ENCODE results near the gene PTH2. TPM values are rescaled to one million over a fixed set of nuclear protein-coding genes. Genes with fewer than 3 reads are reported as not detected.

The PTH2 gene
- total RNA-seq, 4 donors from 2014 or later: not detected

DNA sequence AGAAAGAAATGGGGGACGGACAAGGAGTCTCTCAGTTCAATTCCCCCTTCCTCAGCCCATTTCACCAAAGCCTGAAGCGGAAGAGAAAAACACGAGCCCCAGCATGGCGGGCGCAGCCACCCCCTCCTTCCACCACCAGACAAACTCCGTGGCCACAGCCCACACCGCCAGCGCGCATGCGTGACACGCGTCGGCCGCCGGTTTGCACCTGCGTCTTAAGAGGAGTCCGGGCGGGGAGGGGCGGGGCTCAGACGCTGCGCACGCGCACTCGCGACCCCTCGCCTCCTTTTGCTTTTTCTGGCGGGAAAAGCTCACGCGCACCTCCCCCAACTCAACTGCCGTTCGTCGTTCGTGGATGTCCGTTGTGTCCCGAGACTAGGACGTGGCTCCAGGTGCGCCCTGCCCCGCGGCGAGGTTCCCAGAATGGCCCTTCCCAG lies 35.3 kb downstream of the PTH2 start, which contains the start of gene KASH5:
Gene KASH5, plus strand, starts transcription at position 314 of the 437 bp plus-strand sequence. CDS start 2,635 bp downstream, outside the sequence.
- Histone ChIP-seq H3K9me3 (no peaks in the 10 kb centered on the region), H3K27me3 (no peaks in the 10 kb centered on the region), H3K4me3 (no peak within 1 kb of the TSS), H3K4me1 (no peaks in the 10 kb centered on the region), H3K27ac (no peak within 1 kb of the TSS), H3K36me3 (no peaks in the 10 kb centered on the region)
- intact Hi-C loops (cut with DNase I; ENCODE audit: low total_unique reads): no loop called here
- TF ChIP-seq POLR2A (IDR thresholded peaks at IDR 0.05): no peak
- TF ChIP-seq, protein P1, sequence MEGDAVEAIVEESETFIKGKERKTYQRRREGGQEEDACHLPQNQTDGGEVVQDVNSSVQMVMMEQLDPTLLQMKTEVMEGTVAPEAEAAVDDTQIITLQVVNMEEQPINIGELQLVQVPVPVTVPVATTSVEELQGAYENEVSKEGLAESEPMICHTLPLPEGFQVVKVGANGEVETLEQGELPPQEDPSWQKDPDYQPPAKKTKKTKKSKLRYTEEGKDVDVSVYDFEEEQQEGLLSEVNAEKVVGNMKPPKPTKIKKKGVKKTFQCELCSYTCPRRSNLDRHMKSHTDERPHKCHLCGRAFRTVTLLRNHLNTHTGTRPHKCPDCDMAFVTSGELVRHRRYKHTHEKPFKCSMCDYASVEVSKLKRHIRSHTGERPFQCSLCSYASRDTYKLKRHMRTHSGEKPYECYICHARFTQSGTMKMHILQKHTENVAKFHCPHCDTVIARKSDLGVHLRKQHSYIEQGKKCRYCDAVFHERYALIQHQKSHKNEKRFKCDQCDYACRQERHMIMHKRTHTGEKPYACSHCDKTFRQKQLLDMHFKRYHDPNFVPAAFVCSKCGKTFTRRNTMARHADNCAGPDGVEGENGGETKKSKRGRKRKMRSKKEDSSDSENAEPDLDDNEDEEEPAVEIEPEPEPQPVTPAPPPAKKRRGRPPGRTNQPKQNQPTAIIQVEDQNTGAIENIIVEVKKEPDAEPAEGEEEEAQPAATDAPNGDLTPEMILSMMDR (IDR thresholded peaks at IDR 0.05): no peak
- DNase-seq: peak; percentile 43 to 69

DNA sequence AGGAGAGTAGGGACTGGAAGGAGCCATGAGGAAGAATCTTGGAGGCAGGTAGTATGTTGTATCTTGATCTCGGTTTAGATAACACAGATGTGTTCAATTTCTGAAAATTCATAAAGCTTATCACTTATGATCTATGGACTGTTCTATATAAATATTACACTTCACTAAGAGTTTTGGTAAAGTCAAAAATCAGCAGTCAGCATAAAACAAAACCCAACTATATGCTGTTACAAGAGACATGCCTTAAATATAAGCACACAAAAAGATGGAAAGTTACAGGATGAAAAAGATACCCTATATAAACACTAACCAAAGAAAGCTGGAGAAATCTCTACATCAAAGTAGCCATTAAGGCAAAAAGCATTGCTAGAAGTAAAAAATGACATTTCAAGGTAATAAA lies 39.6 kb downstream of the PTH2 start:
- no peak overlapping the region for H3K4me3 ChIP-seq
- H3K27me3 ChIP-seq: no peaks in the 10 kb centered on the region
- H3K9me3 ChIP-seq: peaks cover 0 to 6% of the 10 kb centered on the region in 2 donors
- intact Hi-C loops (cut with DNase I; ENCODE audit: low total_unique reads): no loop called here
- no peaks in the 10 kb centered on the region for H3K4me1 ChIP-seq
- no peak for DNase-seq
- no peak overlapping the region for H3K27ac ChIP-seq
- no peak for TF ChIP-seq POLR2A (IDR thresholded peaks at IDR 0.05)
- TF ChIP-seq, protein P1 (IDR thresholded peaks at IDR 0.05): no peak
- H3K36me3 ChIP-seq: no peaks in the 10 kb centered on the region

- intact Hi-C loops (cut with DNase I; ENCODE audit: low total_unique reads): no loop called here
These were observed 40.6 kb downstream of the PTH2 start for GRCh38 chr19:49382639-49383038.

DNA sequence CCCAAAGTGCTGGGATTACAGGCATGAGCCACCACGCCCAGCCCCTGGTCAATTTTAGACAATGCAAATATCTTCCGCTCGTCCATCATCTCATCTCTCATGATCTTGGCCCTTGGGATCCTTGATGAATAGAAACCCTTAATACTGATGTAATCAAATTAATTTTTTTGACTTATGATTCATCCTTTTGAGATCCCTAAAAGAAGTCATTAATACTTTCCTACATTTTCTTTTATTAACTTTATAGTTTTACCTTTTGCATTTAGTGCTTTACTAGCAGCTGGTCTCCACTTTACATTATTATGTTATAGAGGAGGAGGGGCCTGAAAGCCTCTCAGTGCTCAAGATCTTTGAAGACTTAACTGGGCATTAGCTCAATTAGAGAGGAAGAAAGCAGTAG lies 42.9 kb downstream of the PTH2 start:
- Histone ChIP-seq H3K4me3 (no peak overlapping the region), H3K9me3 (peaks cover 0 to 6% of the 10 kb centered on the region in 2 donors), H3K4me1 (no peaks in the 10 kb centered on the region), H3K36me3 (no peaks in the 10 kb centered on the region), H3K27me3 (no peaks in the 10 kb centered on the region), H3K27ac (no peak overlapping the region)
- intact Hi-C loops (cut with DNase I; ENCODE audit: low total_unique reads): no loop called here
- no peak for DNase-seq
- TF ChIP-seq, protein P1 (IDR thresholded peaks at IDR 0.05): no peak
- TF ChIP-seq POLR2A (IDR thresholded peaks at IDR 0.05): no peak

More at GRCh38 chr19:49382639-49383038, 40.6 kb downstream of the PTH2 start:
- Histone ChIP-seq H3K4me3 (no peak overlapping the region), H3K27me3 (no peaks in the 10 kb centered on the region), H3K4me1 (no peaks in the 10 kb centered on the region), H3K27ac (no peak overlapping the region), H3K9me3 (peaks cover 0 to 6% of the 10 kb centered on the region in 2 donors), H3K36me3 (no peaks in the 10 kb centered on the region)
- DNase-seq: no peak
- TF ChIP-seq, protein P1 (IDR thresholded peaks at IDR 0.05): no peak
- no peak for TF ChIP-seq POLR2A (IDR thresholded peaks at IDR 0.05)

GRCh38 chr19:49378512-49378911 lies 44.7 kb downstream of the PTH2 start:
- H3K27me3 ChIP-seq: no peaks in the 10 kb centered on the region
- TF ChIP-seq, protein P1 (IDR thresholded peaks at IDR 0.05): no peak
- TF ChIP-seq POLR2A (IDR thresholded peaks at IDR 0.05): no peak
- intact Hi-C loops (cut with DNase I; ENCODE audit: low total_unique reads): no loop called here

More at GRCh38 chr19:49378512-49378911, 44.7 kb downstream of the PTH2 start:
- peaks cover 0 to 6% of the 10 kb centered on the region in 2 donors for H3K9me3 ChIP-seq
- H3K36me3 ChIP-seq: no peaks in the 10 kb centered on the region
- H3K27ac ChIP-seq: no peak overlapping the region
- no peak for DNase-seq
- H3K4me3 ChIP-seq: no peak overlapping the region
- no peaks in the 10 kb centered on the region for H3K4me1 ChIP-seq

Data from uterus (tissue), 4 donors.